Measurements from ENCODE around the gene NRM.
A peak's percentile ranks its signal among the peaks of the same experiment; 100 is the strongest.

NRM gene

GRCh38 chr6:30717129-30717844 is 26.5 kb upstream of the NRM start, which contains the start of gene MDC1:
Gene MDC1 (minus strand): TSS chr6:30717281. CDS start chr6:30715175, 2,106 bp downstream.
- Histone ChIP-seq H3K36me3 (ENCODE audit: control insufficient read depth in 2 of 2, insufficient read depth in 1 of 2, low read length in 2 of 2) (peaks cover 19 to 45% of the 10 kb centered on the region in 2 experiments), H3K27ac (ENCODE audit: extremely low read depth, low read depth, low read length) (peak within 1 kb of the TSS; percentile 88), H3K4me1 (ENCODE audit: control insufficient read depth, insufficient read depth, low read length) (peaks cover 6% of the 10 kb centered on the region), H3K4me3 (ENCODE audit: low read depth, low read length) (peak within 1 kb of the TSS; percentile 72), H3K9me3 (ENCODE audit: control insufficient read depth, insufficient read depth, low read depth, low read length) (no peaks in the 10 kb centered on the region)
- ChIA-PET POLR2A (interaction anchor here (0.6 to 10.1 kb wide), 33 partner anchors 9 to 1110 kb away, joined by 3 to 235 read pairs (median 4); partner anchors contain the start of genes ABCF1, ATAT1, C6orf136 and DHX16), CTCF (interaction anchor here (0.9 to 18.7 kb wide), 5 partner anchors 14 to 41 kb away, joined by 3 to 692 read pairs (median 5); partner anchors contain the start of genes DHX16 and NRM)
- peak; percentile 77; the same call in 1 of the 2 replicates for TF ChIP-seq KLF17 (tag by site-specific recombination; IDR thresholded peaks at IDR 0.05)
- peak; percentile 68 for TF ChIP-seq ZNF335 (tag by site-specific recombination; conservative IDR thresholded peaks at IDR 0.05)
- TF ChIP-seq ZFHX2 (tag by site-specific recombination; conservative IDR thresholded peaks at IDR 0.05) = peak; percentile 92
- TF ChIP-seq ZNF664 (tag by site-specific recombination; IDR thresholded peaks at IDR 0.05) = no peak
- TF ChIP-seq ZSCAN30 (tag by site-specific recombination; IDR thresholded peaks at IDR 0.05) = peak; percentile 86
- no peak for TF ChIP-seq ZNF544 (tag by site-specific recombination; IDR thresholded peaks at IDR 0.05)
- TF ChIP-seq CTCF (tag by site-specific recombination; IDR thresholded peaks at IDR 0.05) = peak; percentile 86
- peak; percentile 63 for TF ChIP-seq ZNF394 (tag by site-specific recombination; IDR thresholded peaks at IDR 0.05; ENCODE audit: borderline replicate concordance)
- no peak for TF ChIP-seq PRDM2 (tag by site-specific recombination; IDR thresholded peaks at IDR 0.05; ENCODE audit: borderline replicate concordance)
- peak; percentile 59; the same call in 1 of the 2 replicates for TF ChIP-seq ATF2 (tag by site-specific recombination; IDR thresholded peaks at IDR 0.05; ENCODE audit: low read depth)
- peak; percentile 91 for TF ChIP-seq ZNF24 (tag by site-specific recombination; IDR thresholded peaks at IDR 0.05)
- no peak for TF ChIP-seq ZNF157 (tag by site-specific recombination; IDR thresholded peaks at IDR 0.05)
- peak; percentile 100 for TF ChIP-seq SP3 (tag by site-specific recombination; IDR thresholded peaks at IDR 0.05)
- peak; percentile 97 for TF ChIP-seq ZBTB48 (tag by site-specific recombination; IDR thresholded peaks at IDR 0.05)
- no peak for TF ChIP-seq ZNF121 (tag by site-specific recombination; IDR thresholded peaks at IDR 0.05)
- TF ChIP-seq ZNF600 (tag by site-specific recombination; IDR thresholded peaks at IDR 0.05) = peak; percentile 33; the same call in 1 of the 2 replicates
- TF ChIP-seq ZNF341 (tag by site-specific recombination; IDR thresholded peaks at IDR 0.05; ENCODE audit: low read depth) = peak; percentile 94
- peak; percentile 74 for TF ChIP-seq YY2 (tag by site-specific recombination; IDR thresholded peaks at IDR 0.05)
- TF ChIP-seq TRIM28 (IDR thresholded peaks at IDR 0.05; ENCODE audit: borderline replicate concordance, low read length) = peak; percentile 95
- peak; percentile 100 for TF ChIP-seq ZEB2 (tag by site-specific recombination; IDR thresholded peaks at IDR 0.05)
- no peak for TF ChIP-seq ZNF792 (tag by site-specific recombination; IDR thresholded peaks at IDR 0.05)
- peak; percentile 94 for TF ChIP-seq GLIS2 (tag by site-specific recombination; IDR thresholded peaks at IDR 0.05)
- TF ChIP-seq KLF10 (tag by site-specific recombination; IDR thresholded peaks at IDR 0.05) = peak; percentile 92
- TF ChIP-seq GLIS1 (tag by site-specific recombination; IDR thresholded peaks at IDR 0.05) = peak; percentile 85
- TF ChIP-seq ZNF423 (tag by site-specific recombination; IDR thresholded peaks at IDR 0.05) = peak; percentile 86; the same call in 1 of the 2 replicates
- TF ChIP-seq ZIC2 (tag by site-specific recombination; IDR thresholded peaks at IDR 0.05) = peak; percentile 66
- TF ChIP-seq HOXC10 (CRISPR knock-in tag; IDR thresholded peaks at IDR 0.05) = peak; percentile 95; the same call in 1 of the 2 replicates
- TF ChIP-seq ZBTB8A (tag by site-specific recombination; IDR thresholded peaks at IDR 0.05) = peak; percentile 79
